OCI-LY7 (cell line): Measurements from ENCODE around the gene TPST1. TPM values are rescaled to one million over a fixed set of nuclear protein-coding genes. Genes with fewer than 3 reads are reported as not detected.

ENCODE experiments used
- BruUV-seq: library from RNA; stranded (reverse); fragments of 400-500 nt; replicated peaks from 2 replicates; lab custom pipeline; 2021; lab: Mats Ljungman, UMichigan
- CTCF ChIA-PET: fragments of 300-600 bp; sonication (Branson Sonifier 250); formaldehyde crosslinking; loops from one replicate; lab custom pipeline; 2022; ENCODE audit warnings: antibody characterized with exemption; ENCODE audit not compliant: unreplicated experiment; lab: Charles Lee
- POLR2A ChIA-PET: fragments of 300-600 bp; sonication (Branson Sonifier 250); formaldehyde crosslinking; loops from one replicate; lab custom pipeline; 2022; ENCODE audit warnings: antibody characterized with exemption; lab: Charles Lee
- DNase-seq: peaks from one replicate; pipeline ENCODE4 v3.0.0-alpha.2; 2015; ENCODE audit warnings: low spot score
- H2AFZ ChIP-seq: fragments of 200-600 bp; sonication (generic), shearing (Covaris generic); 2 replicates; pipeline ENCODE4 v1.6.1; 2014; ENCODE audit warnings: mild to moderate bottlenecking, antibody characterized with exemption, low read length, moderate library complexity
- H3K27ac ChIP-seq: fragments of 200-600 bp; sonication (generic); 2 replicates; pipeline ENCODE4 v1.5.1; 2014; ENCODE audit warnings: mixed run types, low read depth, mild to moderate bottlenecking, moderate library complexity, low read length, inconsistent platforms; ENCODE audit not compliant: poor library complexity, severe bottlenecking
- H3K36me3 ChIP-seq: fragments of 200-600 bp; sonication (generic); 2 replicates; pipeline ENCODE4 v1.6.1; 2014; ENCODE audit warnings: mild to moderate bottlenecking, antibody characterized with exemption, low read length, moderate library complexity, mixed read lengths; ENCODE audit not compliant: insufficient read depth
- H3K4me1 ChIP-seq: fragments of 200-600 bp; sonication (generic); 2 replicates; pipeline ENCODE4 v1.5.1; 2014; ENCODE audit warnings: mild to moderate bottlenecking, low read length; ENCODE audit not compliant: insufficient read depth, poor library complexity, severe bottlenecking
- H3K4me2 ChIP-seq: fragments of 200-600 bp; sonication (generic); 2 replicates; pipeline ENCODE4 v1.6.1; 2014; ENCODE audit warnings: mild to moderate bottlenecking, low read length
- H3K4me3 ChIP-seq: fragments of 200-600 bp; sonication (generic); 2 replicates; pipeline ENCODE4 v1.5.1; 2014; ENCODE audit warnings: mild to moderate bottlenecking, low read depth, low read length; ENCODE audit not compliant: poor library complexity, severe bottlenecking
- H3K79me2 ChIP-seq: fragments of 200-600 bp; sonication (generic); 2 replicates; pipeline ENCODE4 v1.6.1; 2016; ENCODE audit warnings: low read depth, mild to moderate bottlenecking, low read length, moderate library complexity, mixed read lengths; ENCODE audit not compliant: insufficient read depth
- H3K9me2 ChIP-seq: fragments of 200-600 bp; sonication (generic); 2 replicates; pipeline ENCODE4 v1.6.1; 2016; ENCODE audit warnings: mild to moderate bottlenecking, low read length, mixed read lengths; ENCODE audit not compliant: insufficient read depth
- H3K9me3 ChIP-seq: fragments of 200-600 bp; sonication (generic); 2 replicates; pipeline ENCODE4 v1.6.1; 2014; ENCODE audit warnings: mild to moderate bottlenecking, mixed run types, low read length, mixed read lengths
- H4K20me1 ChIP-seq: fragments of 200-600 bp; sonication (generic); 2 replicates; pipeline ENCODE4 v1.6.1; 2014; ENCODE audit warnings: mild to moderate bottlenecking, antibody characterized with exemption, low read length, moderate library complexity, mixed read lengths; ENCODE audit not compliant: insufficient read depth
- EZH2phosphoT487 ChIP-seq: fragments of 200-600 bp; sonication (generic); IDR thresholded peaks from 2 replicates; pipeline ENCODE4 v1.6.1; 2018; ENCODE audit warnings: low read depth, borderline replicate concordance, mild to moderate bottlenecking, mixed run types, antibody characterized with exemption, low read length, moderate library complexity, mixed read lengths
- intact Hi-C: fragments of 100-400 bp; cut with micrococcal nuclease; formaldehyde crosslinking; loops from one replicate; pipeline ENCODE4 v1.10.0; 2022; ENCODE audit not compliant: unreplicated experiment
- total RNA-seq, 2 experiments: library from RNA; depleted of rRNA in 1 of 2; stranded (reverse); fragments of >200 nt in 1 of 2; shearing (Covaris generic) in 1 of 2; gene quantifications; 2 replicates each; pipeline ENCODE4 v1.2.3, GENCODE V29; 2014 to 2022
- TF ChIP-seq, protein P1 (sequence below): fragments of 200-600 bp; sonication (generic); conservative IDR thresholded peaks from 2 replicates; pipeline ENCODE4 v1.5.1; 2014; ENCODE audit warnings: mild to moderate bottlenecking, antibody characterized with exemption, low read length, moderate library complexity, mixed read lengths

TPST1 gene
- total RNA-seq, 2 experiments from 2014 or later, result 3.5 to 6.6 TPM

DNA sequence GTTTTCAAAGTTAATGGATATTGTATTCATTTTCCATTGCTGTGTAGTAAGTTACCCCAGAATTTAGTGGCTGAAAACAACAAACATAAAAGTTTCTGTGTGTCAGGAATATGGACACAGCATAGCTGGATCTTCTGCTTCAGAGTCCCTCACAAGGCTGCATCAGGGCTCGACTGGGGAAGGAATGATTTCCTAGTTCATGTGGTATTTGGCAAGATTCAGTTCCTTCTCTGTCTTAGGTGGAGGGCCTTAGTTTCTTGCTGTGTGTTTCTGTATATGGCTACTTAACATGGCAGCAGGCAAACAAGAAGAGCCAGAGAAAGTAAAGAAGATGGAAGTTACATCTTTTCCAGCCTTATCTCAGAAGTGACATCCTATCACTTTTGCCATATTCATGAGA lies 51.1 kb downstream of the TPST1 start:
- Histone ChIP-seq H3K4me3 (no peak overlapping the region), H3K4me2 (no peak overlapping the region), H3K27ac (no peak overlapping the region), H3K36me3 (no peaks in the 10 kb centered on the region), H3K4me1 (no peaks in the 10 kb centered on the region), H2AFZ (no peak overlapping the region), H3K79me2 (no peaks in the 10 kb centered on the region), H3K9me2 (no peaks in the 10 kb centered on the region), H4K20me1 (no peaks in the 10 kb centered on the region), H3K9me3 (no peaks in the 10 kb centered on the region)
- no peak for DNase-seq
- POLR2A ChIA-PET, result no interaction called here
- no TSS peak for BruUV-seq
- CTCF ChIA-PET, result no interaction called here
- TF ChIP-seq, protein P1, sequence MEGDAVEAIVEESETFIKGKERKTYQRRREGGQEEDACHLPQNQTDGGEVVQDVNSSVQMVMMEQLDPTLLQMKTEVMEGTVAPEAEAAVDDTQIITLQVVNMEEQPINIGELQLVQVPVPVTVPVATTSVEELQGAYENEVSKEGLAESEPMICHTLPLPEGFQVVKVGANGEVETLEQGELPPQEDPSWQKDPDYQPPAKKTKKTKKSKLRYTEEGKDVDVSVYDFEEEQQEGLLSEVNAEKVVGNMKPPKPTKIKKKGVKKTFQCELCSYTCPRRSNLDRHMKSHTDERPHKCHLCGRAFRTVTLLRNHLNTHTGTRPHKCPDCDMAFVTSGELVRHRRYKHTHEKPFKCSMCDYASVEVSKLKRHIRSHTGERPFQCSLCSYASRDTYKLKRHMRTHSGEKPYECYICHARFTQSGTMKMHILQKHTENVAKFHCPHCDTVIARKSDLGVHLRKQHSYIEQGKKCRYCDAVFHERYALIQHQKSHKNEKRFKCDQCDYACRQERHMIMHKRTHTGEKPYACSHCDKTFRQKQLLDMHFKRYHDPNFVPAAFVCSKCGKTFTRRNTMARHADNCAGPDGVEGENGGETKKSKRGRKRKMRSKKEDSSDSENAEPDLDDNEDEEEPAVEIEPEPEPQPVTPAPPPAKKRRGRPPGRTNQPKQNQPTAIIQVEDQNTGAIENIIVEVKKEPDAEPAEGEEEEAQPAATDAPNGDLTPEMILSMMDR, result no peak
- no peak for TF ChIP-seq EZH2phosphoT487
- intact Hi-C loops, result no loop called here

DNA sequence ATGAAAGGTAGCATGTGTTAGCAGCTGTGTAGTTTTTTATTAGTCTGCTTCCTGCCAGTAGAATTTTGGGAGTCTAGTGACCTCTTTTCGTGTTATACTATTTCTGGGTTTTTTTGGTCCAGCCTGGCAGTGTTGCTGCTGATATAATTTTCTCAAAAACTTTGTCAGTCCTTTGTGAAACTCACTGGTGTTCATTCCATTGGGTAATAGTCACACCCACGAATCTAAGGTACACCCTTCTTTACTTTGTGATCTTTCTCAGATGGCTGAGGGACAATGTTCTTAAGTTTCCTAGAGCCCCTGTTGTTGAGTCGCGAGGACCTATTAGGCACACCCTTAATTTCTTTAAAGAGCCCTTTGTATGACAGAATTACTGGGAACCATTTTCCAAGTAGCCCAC lies 52.3 kb downstream of the TPST1 start:
- intact Hi-C loops, result no loop called here
- TF ChIP-seq, protein P1, result no peak
- TF ChIP-seq EZH2phosphoT487, result no peak
- H3K4me2 ChIP-seq, result no peak overlapping the region

DNA sequence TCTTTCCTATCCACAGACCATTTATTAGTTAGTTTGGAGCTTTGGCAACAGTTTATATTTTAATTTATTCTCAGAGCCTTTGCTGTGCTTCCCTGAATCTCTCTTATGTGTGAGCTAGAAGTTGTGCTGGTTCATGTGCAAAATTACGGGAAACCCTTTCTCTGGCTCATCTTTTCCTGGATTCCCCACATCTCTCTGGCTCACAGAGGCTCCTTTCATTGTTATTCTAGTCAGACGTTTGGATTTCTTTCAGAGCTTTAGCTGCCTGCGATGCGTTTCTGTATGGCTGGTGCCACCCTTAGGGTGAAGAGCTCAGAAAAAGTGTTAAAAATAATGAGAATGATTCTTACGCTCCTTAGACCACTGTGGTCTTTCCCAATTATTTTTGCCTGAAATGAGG lies 53.3 kb downstream of the TPST1 start:
- CTCF ChIA-PET, result no interaction called here
- Histone ChIP-seq H3K4me2 (no peak overlapping the region), H3K9me3 (no peaks in the 10 kb centered on the region), H3K9me2 (no peaks in the 10 kb centered on the region), H2AFZ (no peak overlapping the region), H3K36me3 (no peaks in the 10 kb centered on the region), H3K4me3 (no peak overlapping the region), H3K79me2 (no peaks in the 10 kb centered on the region), H3K27ac (no peak overlapping the region), H4K20me1 (no peaks in the 10 kb centered on the region), H3K4me1 (no peaks in the 10 kb centered on the region)
- no peak for DNase-seq
- no TSS peak for BruUV-seq
- intact Hi-C loops, result no loop called here
- POLR2A ChIA-PET, result interaction anchor here (1.4 to 1.7 kb wide), 2 partner anchors 9 to 11 kb away, joined by 3 to 5 read pairs; no protein-coding TSS in a partner anchor
- TF ChIP-seq, protein P1, result no peak
- TF ChIP-seq EZH2phosphoT487, result no peak

More for the DNA sequence above, 52.3 kb downstream of the TPST1 start:
- Histone ChIP-seq H3K27ac (no peak overlapping the region), H3K9me3 (no peaks in the 10 kb centered on the region), H3K4me1 (no peaks in the 10 kb centered on the region), H4K20me1 (no peaks in the 10 kb centered on the region), H2AFZ (no peak overlapping the region), H3K36me3 (no peaks in the 10 kb centered on the region), H3K4me3 (no peak overlapping the region), H3K9me2 (no peaks in the 10 kb centered on the region), H3K79me2 (no peaks in the 10 kb centered on the region)
- DNase-seq, result no peak
- no TSS peak for BruUV-seq
- CTCF ChIA-PET, result no interaction called here
- POLR2A ChIA-PET, result interaction anchor here (1.7 kb wide), 1 partner anchor 10 kb away, joined by 5 read pairs; no protein-coding TSS in a partner anchor
